ENCODE data around the gene ZC3H8.

The ZC3H8 gene

GRCh38 chr2:112184121-112184520 is 70.7 kb downstream of the ZC3H8 start:
- Histone ChIP-seq H3K79me1 (ENCODE audit: low read length) (no peaks in the 10 kb centered on the region), H3K36me3 (ENCODE audit: control insufficient read depth, insufficient read depth, low read length) (no peaks in the 10 kb centered on the region), H2BK120ac (ENCODE audit: low read depth, low read length) (no peak overlapping the region), H3K4me2 (ENCODE audit: low read length) (no peak overlapping the region), H3K56ac (ENCODE audit: low read length) (no peak overlapping the region), H3K9ac (ENCODE audit: low read length) (no peak overlapping the region), H3K4me3 (ENCODE audit: low read length) (no peak overlapping the region), H2BK5ac (ENCODE audit: low read length) (no peak overlapping the region), H3K79me2 (ENCODE audit: control insufficient read depth, insufficient read depth, low read length) (no peaks in the 10 kb centered on the region), H4K8ac (ENCODE audit: low read depth, low read length) (no peak overlapping the region), H3K23ac (ENCODE audit: low read length) (no peak overlapping the region), H2BK15ac (replicated peaks; ENCODE audit: low read depth) (no peak overlapping the region), H3K27ac (ENCODE audit: low read depth, low read length) (no peak overlapping the region), H3K4me1 (ENCODE audit: control insufficient read depth, low read depth, low read length) (no peaks in the 10 kb centered on the region), H3K27me3 (ENCODE audit: insufficient read depth, low read length, poor library complexity) (no peaks in the 10 kb centered on the region), H4K5ac (ENCODE audit: low read length) (no peak overlapping the region), H2AK5ac (ENCODE audit: low read length) (no peak overlapping the region), H3K18ac (ENCODE audit: low read length) (no peak overlapping the region), H3K4ac (ENCODE audit: low read depth, low read length) (no peak overlapping the region)
- no peak for DNase-seq
- no CpG with 5 or more reads among the region's 8 CpGs for WGBS (ENCODE audit: extremely low coverage, insufficient coverage, low lambda C conversion rate)

GRCh38 chr2:112183327-112184025 is 71.4 kb downstream of the ZC3H8 start:
- no peak overlapping the region for H4K5ac ChIP-seq (ENCODE audit: low read length)
- H3K4ac ChIP-seq (ENCODE audit: low read depth, low read length), result no peak overlapping the region
- H3K27me3 ChIP-seq (ENCODE audit: insufficient read depth, low read length, poor library complexity), result no peaks in the 10 kb centered on the region
- H2AK5ac ChIP-seq (ENCODE audit: low read length), result no peak overlapping the region
- H2BK120ac ChIP-seq (ENCODE audit: low read depth, low read length), result no peak overlapping the region
- no peak overlapping the region for H3K4me3 ChIP-seq (ENCODE audit: low read length)
- no peaks in the 10 kb centered on the region for H3K36me3 ChIP-seq (ENCODE audit: control insufficient read depth, insufficient read depth, low read length)
- H2BK15ac ChIP-seq (replicated peaks; ENCODE audit: low read depth), result no peak overlapping the region
- H3K4me2 ChIP-seq (ENCODE audit: low read length), result no peak overlapping the region
- H3K9ac ChIP-seq (ENCODE audit: low read length), result no peak overlapping the region
- H2BK5ac ChIP-seq (ENCODE audit: low read length), result no peak overlapping the region
- no peaks in the 10 kb centered on the region for H3K4me1 ChIP-seq (ENCODE audit: control insufficient read depth, low read depth, low read length)
- H3K27ac ChIP-seq (ENCODE audit: low read depth, low read length), result no peak overlapping the region
- no peak for DNase-seq
- no peaks in the 10 kb centered on the region for H3K79me1 ChIP-seq (ENCODE audit: low read length)
- H3K56ac ChIP-seq (ENCODE audit: low read length), result no peak overlapping the region
- WGBS (ENCODE audit: extremely low coverage, insufficient coverage, low lambda C conversion rate), result no CpG with 5 or more reads among the region's 8 CpGs
- no peak overlapping the region for H4K8ac ChIP-seq (ENCODE audit: low read depth, low read length)
- H3K79me2 ChIP-seq (ENCODE audit: control insufficient read depth, insufficient read depth, low read length), result no peaks in the 10 kb centered on the region
- H3K18ac ChIP-seq (ENCODE audit: low read length), result no peak overlapping the region
- no peak overlapping the region for H3K23ac ChIP-seq (ENCODE audit: low read length)

- WGBS (ENCODE audit: extremely low coverage, insufficient coverage, low lambda C conversion rate), result no CpG with 5 or more reads among the region's 17 CpGs
- no peak overlapping the region for H3K56ac ChIP-seq (ENCODE audit: low read length)
- no peak overlapping the region for H2AK5ac ChIP-seq (ENCODE audit: low read length)
- no peak overlapping the region for H3K18ac ChIP-seq (ENCODE audit: low read length)
- DNase-seq, result no peak
- H3K36me3 ChIP-seq (ENCODE audit: control insufficient read depth, insufficient read depth, low read length), result no peaks in the 10 kb centered on the region
- no peaks in the 10 kb centered on the region for H3K4me1 ChIP-seq (ENCODE audit: control insufficient read depth, low read depth, low read length)
- H3K23ac ChIP-seq (ENCODE audit: low read length), result no peak overlapping the region
- H3K4ac ChIP-seq (ENCODE audit: low read depth, low read length), result no peak overlapping the region
- no peak overlapping the region for H4K5ac ChIP-seq (ENCODE audit: low read length)
- H3K79me1 ChIP-seq (ENCODE audit: low read length), result no peaks in the 10 kb centered on the region
- H3K9ac ChIP-seq (ENCODE audit: low read length), result no peak overlapping the region
- no peak overlapping the region for H3K4me3 ChIP-seq (ENCODE audit: low read length)
- no peak overlapping the region for H2BK5ac ChIP-seq (ENCODE audit: low read length)
- H3K27me3 ChIP-seq (ENCODE audit: insufficient read depth, low read length, poor library complexity), result no peaks in the 10 kb centered on the region
- no peak overlapping the region for H2BK15ac ChIP-seq (replicated peaks; ENCODE audit: low read depth)
- no peak overlapping the region for H3K4me2 ChIP-seq (ENCODE audit: low read length)
- no peak overlapping the region for H3K27ac ChIP-seq (ENCODE audit: low read depth, low read length)
- H4K8ac ChIP-seq (ENCODE audit: low read depth, low read length), result no peak overlapping the region
- H2BK120ac ChIP-seq (ENCODE audit: low read depth, low read length), result no peak overlapping the region
- no peaks in the 10 kb centered on the region for H3K79me2 ChIP-seq (ENCODE audit: control insufficient read depth, insufficient read depth, low read length)
These were observed 72.2 kb downstream of the ZC3H8 start for GRCh38 chr2:112182581-112183034.

- Histone ChIP-seq H2BK15ac (replicated peaks; ENCODE audit: low read depth) (no peak overlapping the region), H3K4me2 (ENCODE audit: low read length) (no peak overlapping the region), H3K18ac (ENCODE audit: low read length) (no peak overlapping the region), H3K23ac (ENCODE audit: low read length) (no peak overlapping the region), H3K36me3 (ENCODE audit: control insufficient read depth, insufficient read depth, low read length) (no peaks in the 10 kb centered on the region), H3K56ac (ENCODE audit: low read length) (no peak overlapping the region), H3K79me2 (ENCODE audit: control insufficient read depth, insufficient read depth, low read length) (no peaks in the 10 kb centered on the region), H3K4me3 (ENCODE audit: low read length) (no peak overlapping the region), H3K79me1 (ENCODE audit: low read length) (no peaks in the 10 kb centered on the region), H3K27me3 (ENCODE audit: insufficient read depth, low read length, poor library complexity) (no peaks in the 10 kb centered on the region), H4K8ac (ENCODE audit: low read depth, low read length) (no peak overlapping the region), H3K4ac (ENCODE audit: low read depth, low read length) (no peak overlapping the region), H2BK5ac (ENCODE audit: low read length) (no peak overlapping the region), H3K9ac (ENCODE audit: low read length) (no peak overlapping the region), H4K5ac (ENCODE audit: low read length) (no peak overlapping the region), H3K4me1 (ENCODE audit: control insufficient read depth, low read depth, low read length) (no peaks in the 10 kb centered on the region), H3K27ac (ENCODE audit: low read depth, low read length) (no peak overlapping the region), H2AK5ac (ENCODE audit: low read length) (no peak overlapping the region), H2BK120ac (ENCODE audit: low read depth, low read length) (no peak overlapping the region)
- peak; percentile 16 for DNase-seq
- no CpG with 5 or more reads among the region's 54 CpGs for WGBS (ENCODE audit: extremely low coverage, insufficient coverage, low lambda C conversion rate)
These were observed 73.1 kb downstream of the ZC3H8 start for GRCh38 chr2:112181571-112182290.

GRCh38 chr2:112175958-112176573 is 78.8 kb downstream of the ZC3H8 start:
- H3K36me3 ChIP-seq (ENCODE audit: control insufficient read depth, insufficient read depth, low read length), result no peaks in the 10 kb centered on the region
- no peak overlapping the region for H3K4me3 ChIP-seq (ENCODE audit: low read length)
- H3K4ac ChIP-seq (ENCODE audit: low read depth, low read length), result no peak overlapping the region
- no peak overlapping the region for H2BK5ac ChIP-seq (ENCODE audit: low read length)
- no peak overlapping the region for H4K5ac ChIP-seq (ENCODE audit: low read length)
- WGBS (ENCODE audit: extremely low coverage, insufficient coverage, low lambda C conversion rate), result no CpG with 5 or more reads among the region's 7 CpGs
- DNase-seq, result no peak
- H4K8ac ChIP-seq (ENCODE audit: low read depth, low read length), result no peak overlapping the region
- no peak overlapping the region for H2BK15ac ChIP-seq (replicated peaks; ENCODE audit: low read depth)
- H3K4me2 ChIP-seq (ENCODE audit: low read length), result no peak overlapping the region
- H3K56ac ChIP-seq (ENCODE audit: low read length), result no peak overlapping the region
- H3K18ac ChIP-seq (ENCODE audit: low read length), result no peak overlapping the region
- H3K23ac ChIP-seq (ENCODE audit: low read length), result no peak overlapping the region
- H3K27me3 ChIP-seq (ENCODE audit: insufficient read depth, low read length, poor library complexity), result no peaks in the 10 kb centered on the region
- H3K4me1 ChIP-seq (ENCODE audit: control insufficient read depth, low read depth, low read length), result no peaks in the 10 kb centered on the region
- no peaks in the 10 kb centered on the region for H3K79me2 ChIP-seq (ENCODE audit: control insufficient read depth, insufficient read depth, low read length)
- H3K9ac ChIP-seq (ENCODE audit: low read length), result no peak overlapping the region
- H3K79me1 ChIP-seq (ENCODE audit: low read length), result no peaks in the 10 kb centered on the region
- no peak overlapping the region for H2BK120ac ChIP-seq (ENCODE audit: low read depth, low read length)
- H2AK5ac ChIP-seq (ENCODE audit: low read length), result no peak overlapping the region
- no peak overlapping the region for H3K27ac ChIP-seq (ENCODE audit: low read depth, low read length)
